ENCODE measurements around the gene EVX1.

Gene EVX1

DNA sequence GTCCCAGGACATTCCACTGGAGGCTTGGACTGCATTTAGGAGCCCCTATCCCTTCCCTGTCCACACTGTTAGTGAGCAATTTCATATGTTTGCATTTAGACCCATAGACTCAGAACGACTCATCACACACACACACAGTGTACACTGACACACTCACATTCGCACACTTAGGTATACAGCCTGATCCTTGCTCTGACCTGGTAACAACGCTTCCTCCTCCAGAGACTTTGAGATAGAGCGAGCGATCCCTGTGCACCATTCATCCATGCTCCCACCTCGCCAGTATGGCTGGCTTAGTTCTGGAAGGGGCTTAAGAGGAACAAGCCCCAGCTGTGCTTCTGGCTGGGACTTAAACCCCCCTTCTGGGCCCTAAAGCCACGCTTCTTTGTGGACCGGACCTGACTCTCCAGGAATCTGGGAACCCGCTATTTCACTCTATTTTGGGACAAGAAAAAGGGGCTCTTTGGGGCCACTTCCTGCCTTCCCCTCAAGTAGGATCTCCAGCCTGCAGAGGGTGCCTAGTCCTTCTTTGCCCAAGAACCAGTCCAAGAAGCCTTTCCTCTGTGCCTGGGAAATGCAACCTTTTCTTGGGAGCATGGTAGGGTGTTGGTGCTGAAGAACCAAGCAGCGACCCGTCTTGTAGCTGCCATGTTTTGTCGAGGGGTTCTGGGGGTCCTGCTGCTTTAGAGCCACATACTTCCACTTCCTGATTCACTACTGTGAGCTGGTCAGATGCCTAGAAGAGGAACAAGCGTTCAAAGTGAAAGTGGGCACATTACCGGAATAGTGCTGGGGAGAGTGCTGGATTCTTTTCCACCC is 41.6 kb upstream of the EVX1 start:
- TF ChIP-seq, protein P1, sequence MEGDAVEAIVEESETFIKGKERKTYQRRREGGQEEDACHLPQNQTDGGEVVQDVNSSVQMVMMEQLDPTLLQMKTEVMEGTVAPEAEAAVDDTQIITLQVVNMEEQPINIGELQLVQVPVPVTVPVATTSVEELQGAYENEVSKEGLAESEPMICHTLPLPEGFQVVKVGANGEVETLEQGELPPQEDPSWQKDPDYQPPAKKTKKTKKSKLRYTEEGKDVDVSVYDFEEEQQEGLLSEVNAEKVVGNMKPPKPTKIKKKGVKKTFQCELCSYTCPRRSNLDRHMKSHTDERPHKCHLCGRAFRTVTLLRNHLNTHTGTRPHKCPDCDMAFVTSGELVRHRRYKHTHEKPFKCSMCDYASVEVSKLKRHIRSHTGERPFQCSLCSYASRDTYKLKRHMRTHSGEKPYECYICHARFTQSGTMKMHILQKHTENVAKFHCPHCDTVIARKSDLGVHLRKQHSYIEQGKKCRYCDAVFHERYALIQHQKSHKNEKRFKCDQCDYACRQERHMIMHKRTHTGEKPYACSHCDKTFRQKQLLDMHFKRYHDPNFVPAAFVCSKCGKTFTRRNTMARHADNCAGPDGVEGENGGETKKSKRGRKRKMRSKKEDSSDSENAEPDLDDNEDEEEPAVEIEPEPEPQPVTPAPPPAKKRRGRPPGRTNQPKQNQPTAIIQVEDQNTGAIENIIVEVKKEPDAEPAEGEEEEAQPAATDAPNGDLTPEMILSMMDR (IDR thresholded peaks at IDR 0.05; ENCODE audit: insufficient read depth, low read length, poor library complexity, severe bottlenecking), result no peak
- no peak for DNase-seq (ENCODE audit: extremely low read depth, insufficient read length)
- Histone ChIP-seq H3K36me3 (ENCODE audit: control insufficient read depth, insufficient read depth, low read length) (no peaks in the 10 kb centered on the region), H3K27me3 (replicated peaks; ENCODE audit: control insufficient read depth, insufficient read depth, low read length) (peaks cover 11% of the 10 kb centered on the region), H3K4me3 (replicated peaks; ENCODE audit: low read depth, low read length) (no peak overlapping the region)

DNA sequence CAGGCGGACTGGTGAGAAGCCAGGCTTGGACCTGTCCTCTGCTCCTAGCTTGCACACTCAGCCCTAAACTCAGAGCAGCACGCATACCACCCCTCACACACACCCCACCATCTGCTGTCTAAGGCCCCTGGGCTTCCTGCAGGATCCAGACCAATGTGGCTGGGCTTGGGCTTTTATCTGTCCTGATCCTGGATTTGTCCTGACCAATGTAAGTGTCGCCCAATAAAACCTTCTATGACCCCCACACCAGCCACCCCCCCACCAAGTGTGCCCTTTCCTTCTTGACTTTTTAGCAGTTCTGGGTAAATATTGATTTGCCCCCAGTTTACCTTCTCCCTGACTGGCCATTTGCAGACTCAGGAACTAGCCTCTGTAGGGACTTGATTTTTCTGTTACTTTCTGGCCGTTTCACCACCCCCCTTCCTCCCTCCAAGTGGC is 41.0 kb upstream of the EVX1 start:
- Histone ChIP-seq H3K27me3 (replicated peaks; ENCODE audit: control insufficient read depth, insufficient read depth, low read length) (peaks cover 11% of the 10 kb centered on the region), H3K4me3 (replicated peaks; ENCODE audit: low read depth, low read length) (no peak overlapping the region), H3K36me3 (ENCODE audit: control insufficient read depth, insufficient read depth, low read length) (no peaks in the 10 kb centered on the region)
- no peak for DNase-seq (ENCODE audit: extremely low read depth, insufficient read length)
- TF ChIP-seq, protein P1 (IDR thresholded peaks at IDR 0.05; ENCODE audit: insufficient read depth, low read length, poor library complexity, severe bottlenecking), result no peak

DNA sequence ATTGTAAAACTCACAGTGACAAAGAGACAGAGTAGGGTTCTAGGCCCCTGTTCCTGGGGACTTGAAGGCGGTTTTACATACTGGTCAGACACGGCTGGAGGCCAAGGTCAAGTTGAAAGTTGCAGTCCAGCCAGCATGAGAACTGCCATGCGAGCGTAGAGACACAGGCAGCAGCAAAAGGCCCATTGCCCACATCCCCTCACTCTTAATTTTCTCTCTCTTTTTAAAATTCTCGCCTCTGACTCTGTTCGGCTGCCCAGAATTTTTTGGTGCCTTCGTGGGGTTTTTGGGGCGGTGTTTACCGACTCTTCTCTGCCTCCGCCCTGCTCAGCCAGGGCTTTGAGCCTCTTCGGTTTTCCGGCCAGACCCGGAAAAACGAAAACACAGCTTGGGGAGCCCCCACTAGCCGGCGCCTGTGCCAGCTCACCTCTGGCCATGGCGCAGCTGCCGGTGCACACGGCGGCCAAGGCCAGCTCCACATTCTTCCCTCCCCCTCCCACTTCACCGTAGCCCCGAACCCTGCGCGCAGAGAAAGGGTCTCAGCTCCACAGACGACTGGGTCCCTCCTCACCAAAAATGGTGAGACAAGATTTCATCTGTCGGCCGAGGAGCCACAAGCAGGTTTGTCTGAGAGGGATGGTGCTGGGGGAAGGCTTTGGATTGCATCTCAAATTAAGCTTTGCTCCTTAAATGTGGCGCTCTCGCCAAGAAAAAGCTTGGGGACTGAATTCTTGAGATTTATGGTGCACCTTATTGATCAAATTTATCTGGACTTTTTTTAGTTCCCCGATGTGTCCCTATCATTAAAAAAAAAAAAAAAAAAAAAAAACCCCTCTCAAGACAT is 40.4 kb upstream of the EVX1 start:
- H3K4me3 ChIP-seq (replicated peaks; ENCODE audit: low read depth, low read length), result no peak overlapping the region
- H3K36me3 ChIP-seq (ENCODE audit: control insufficient read depth, insufficient read depth, low read length), result no peaks in the 10 kb centered on the region
- no peak for DNase-seq (ENCODE audit: extremely low read depth, insufficient read length)
- peaks cover 11% of the 10 kb centered on the region for H3K27me3 ChIP-seq (replicated peaks; ENCODE audit: control insufficient read depth, insufficient read depth, low read length)
- TF ChIP-seq, protein P1 (IDR thresholded peaks at IDR 0.05; ENCODE audit: insufficient read depth, low read length, poor library complexity, severe bottlenecking), result no peak

DNA sequence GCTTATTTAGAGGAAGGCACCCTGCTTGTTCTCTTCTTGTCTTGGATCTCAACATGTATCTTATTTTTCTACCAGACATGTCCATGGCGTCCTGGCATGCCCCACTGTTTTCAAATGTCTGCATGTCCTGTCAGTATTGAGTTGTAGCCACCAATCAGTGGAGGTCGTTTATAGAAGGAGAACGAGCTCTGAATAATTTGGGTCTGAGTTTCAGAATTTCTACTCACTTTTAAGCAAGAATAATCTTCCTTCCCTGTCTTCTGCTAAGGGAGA is 39.8 kb upstream of the EVX1 start:
- Histone ChIP-seq H3K27me3 (replicated peaks; ENCODE audit: control insufficient read depth, insufficient read depth, low read length) (peaks cover 11% of the 10 kb centered on the region), H3K4me3 (replicated peaks; ENCODE audit: low read depth, low read length) (no peak overlapping the region), H3K36me3 (ENCODE audit: control insufficient read depth, insufficient read depth, low read length) (no peaks in the 10 kb centered on the region)
- DNase-seq (ENCODE audit: extremely low read depth, insufficient read length), result no peak
- TF ChIP-seq, protein P1 (IDR thresholded peaks at IDR 0.05; ENCODE audit: insufficient read depth, low read length, poor library complexity, severe bottlenecking), result no peak

DNA sequence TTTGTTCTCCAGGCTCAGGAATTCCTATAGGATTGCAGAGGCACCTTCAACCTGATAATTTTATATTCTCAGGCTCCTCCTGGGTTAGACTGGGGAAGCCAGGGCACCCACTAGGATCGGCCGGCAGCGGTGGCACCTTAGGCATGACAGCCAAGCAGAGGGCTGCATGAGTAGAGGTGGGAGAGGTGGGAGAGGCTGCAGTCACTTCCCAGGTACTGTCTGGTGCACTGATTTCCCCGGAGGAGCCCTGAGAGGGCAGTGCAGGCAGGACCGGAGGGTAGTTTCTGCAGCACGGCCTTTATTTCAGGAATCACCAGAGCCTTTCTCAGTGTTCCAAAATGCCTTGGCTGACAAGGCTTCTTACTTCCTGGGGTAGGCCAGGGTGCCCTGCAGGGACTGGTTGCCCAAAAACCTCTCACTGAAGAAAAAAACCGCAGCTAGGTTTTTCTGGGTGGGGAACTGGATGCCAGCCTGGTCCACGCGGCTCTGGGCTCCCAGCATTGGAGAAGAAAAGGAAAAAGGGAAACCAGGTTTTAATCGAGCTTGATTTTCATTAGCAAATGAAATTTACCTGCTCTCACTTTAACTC is 39.1 kb upstream of the EVX1 start:
- no peak for DNase-seq (ENCODE audit: extremely low read depth, insufficient read length)
- Histone ChIP-seq H3K27me3 (replicated peaks; ENCODE audit: control insufficient read depth, insufficient read depth, low read length) (peaks cover 9% of the 10 kb centered on the region), H3K36me3 (ENCODE audit: control insufficient read depth, insufficient read depth, low read length) (no peaks in the 10 kb centered on the region), H3K4me3 (replicated peaks; ENCODE audit: low read depth, low read length) (no peak overlapping the region)
- TF ChIP-seq, protein P1 (IDR thresholded peaks at IDR 0.05; ENCODE audit: insufficient read depth, low read length, poor library complexity, severe bottlenecking), result no peak
